GM12878 (cell line): Measurements from ENCODE around the gene BTBD7. TPM values are rescaled to one million over a fixed set of nuclear protein-coding genes. Genes with fewer than 3 reads are reported as not detected.

Experiments
- E4F1 ChIP-seq: fragments of 450-650 bp; IDR thresholded peaks from 2 replicates; pipeline ENCODE4 v1.6.1; 2018; ENCODE audit warnings: borderline replicate concordance, mild to moderate bottlenecking; ENCODE audit not compliant: partially characterized antibody
- EED ChIP-seq: sonication (generic); IDR thresholded peaks from 2 replicates; pipeline ENCODE4 v1.6.1; 2016; ENCODE audit warnings: antibody characterized with exemption, low read depth
- NR2F1 ChIP-seq: fragments of 450-650 bp; conservative IDR thresholded peaks from 2 replicates; pipeline ENCODE4 v1.6.1; 2017; ENCODE audit warnings: mild to moderate bottlenecking
- SIX5 ChIP-seq: IDR thresholded peaks from 2 replicates; pipeline ENCODE4 v1.6.1; 2011; ENCODE audit warnings: mild to moderate bottlenecking, low read depth, low read length, moderate library complexity; ENCODE audit not compliant: severe bottlenecking
- SMC3 ChIP-seq: IDR thresholded peaks from 2 replicates; pipeline ENCODE4 v1.6.1; 2011; ENCODE audit warnings: low read length, improper control_type of control experiment, borderline replicate concordance
- ZZZ3 ChIP-seq: IDR thresholded peaks from 2 replicates; pipeline ENCODE4 v1.6.1; 2011; ENCODE audit warnings: low read depth; ENCODE audit not compliant: control insufficient read depth, insufficient read length
- polyA plus RNA-seq, 11 experiments: library from polyadenylated mRNA; depleted of rRNA in 4 of 11; unstranded in 6 of 11; stranded (reverse) in 5 of 11; fragments of >200 nt; fragmentation: Nextera tagmentation in 4 of 11; fragmentation: Illumina TruSeq in 1 of 11; extraction: Ambion mirVana in 4 of 11; extraction: Trizol in 1 of 11; gene quantifications; 1 replicate in 1 of 11; 2 replicates in 10 of 11; pipeline versions ENCODE4 v1.2.1 to v1.2.3, GENCODE V29; 2011 to 2016; ENCODE audit warnings: inconsistent platforms in 2 of 11, missing spikeins in 2 of 11, low read depth in 1 of 11
- total RNA-seq, 4 experiments: library from RNA; depleted of rRNA in 3 of 4; stranded (reverse); fragments of >200 nt in 3 of 4; fragmentation: Illumina TruSeq in 1 of 4; extraction: Trizol in 1 of 4; gene quantifications; 2 replicates each; pipeline versions ENCODE4 v1.2.1 to v1.2.3, GENCODE V29; 2013 to 2021
- TF ChIP-seq, protein P1 (sequence below): fragments of 450-650 bp; formaldehyde crosslinking; IDR thresholded peaks from 2 replicates; pipeline ENCODE4 v1.5.0; 2022; ENCODE audit warnings: mild to moderate bottlenecking, missing genetic modification characterization
- TF ChIP-seq, protein P2 (sequence below): fragments of 450-650 bp; IDR thresholded peaks from 2 replicates; pipeline ENCODE4 v1.6.1; 2017; ENCODE audit warnings: antibody characterized with exemption, mild to moderate bottlenecking, moderate library complexity

BTBD7 gene
- total and polyA plus RNA-seq, 10 of the 15 experiments (the other 5 are each of a cell fraction or from before 2014, with no cell fraction given): 3.6 to 17.0 (median 9.6) TPM

DNA sequence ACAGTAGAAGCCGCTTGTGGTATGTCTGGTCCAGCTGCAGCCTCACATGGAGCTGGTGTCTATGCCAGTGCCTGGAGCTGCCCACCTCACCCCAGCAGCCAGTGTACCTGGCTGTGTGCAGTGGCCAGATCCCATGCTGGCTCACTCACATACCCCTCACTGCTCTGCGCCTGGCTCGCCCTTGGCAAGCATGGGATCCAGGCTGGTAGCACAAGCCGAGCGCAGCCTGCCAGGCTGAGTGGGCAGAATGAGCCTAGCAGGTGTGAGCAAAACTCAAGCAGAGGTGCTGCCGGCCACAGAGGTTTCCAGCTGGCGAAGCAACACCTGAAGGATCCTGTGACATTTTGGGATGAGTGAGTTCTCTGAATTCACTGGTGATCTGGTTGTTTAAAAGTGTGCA is 5.0 kb upstream of the BTBD7 start (continued):
- TF ChIP-seq, protein P1, sequence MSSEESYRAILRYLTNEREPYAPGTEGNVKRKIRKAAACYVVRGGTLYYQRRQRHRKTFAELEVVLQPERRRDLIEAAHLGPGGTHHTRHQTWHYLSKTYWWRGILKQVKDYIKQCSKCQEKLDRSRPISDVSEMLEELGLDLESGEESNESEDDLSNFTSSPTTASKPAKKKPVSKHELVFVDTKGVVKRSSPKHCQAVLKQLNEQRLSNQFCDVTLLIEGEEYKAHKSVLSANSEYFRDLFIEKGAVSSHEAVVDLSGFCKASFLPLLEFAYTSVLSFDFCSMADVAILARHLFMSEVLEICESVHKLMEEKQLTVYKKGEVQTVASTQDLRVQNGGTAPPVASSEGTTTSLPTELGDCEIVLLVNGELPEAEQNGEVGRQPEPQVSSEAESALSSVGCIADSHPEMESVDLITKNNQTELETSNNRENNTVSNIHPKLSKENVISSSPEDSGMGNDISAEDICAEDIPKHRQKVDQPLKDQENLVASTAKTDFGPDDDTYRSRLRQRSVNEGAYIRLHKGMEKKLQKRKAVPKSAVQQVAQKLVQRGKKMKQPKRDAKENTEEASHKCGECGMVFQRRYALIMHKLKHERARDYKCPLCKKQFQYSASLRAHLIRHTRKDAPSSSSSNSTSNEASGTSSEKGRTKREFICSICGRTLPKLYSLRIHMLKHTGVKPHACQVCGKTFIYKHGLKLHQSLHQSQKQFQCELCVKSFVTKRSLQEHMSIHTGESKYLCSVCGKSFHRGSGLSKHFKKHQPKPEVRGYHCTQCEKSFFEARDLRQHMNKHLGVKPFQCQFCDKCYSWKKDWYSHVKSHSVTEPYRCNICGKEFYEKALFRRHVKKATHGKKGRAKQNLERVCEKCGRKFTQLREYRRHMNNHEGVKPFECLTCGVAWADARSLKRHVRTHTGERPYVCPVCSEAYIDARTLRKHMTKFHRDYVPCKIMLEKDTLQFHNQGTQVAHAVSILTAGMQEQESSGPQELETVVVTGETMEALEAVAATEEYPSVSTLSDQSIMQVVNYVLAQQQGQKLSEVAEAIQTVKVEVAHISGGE (CRISPR knock-in tag): no peak
- TF ChIP-seq E4F1 (no peak), ZZZ3 (no peak), NR2F1 (no peak), SMC3 (no peak), SIX5 (no peak), EED (no peak)
- TF ChIP-seq, protein P2, sequence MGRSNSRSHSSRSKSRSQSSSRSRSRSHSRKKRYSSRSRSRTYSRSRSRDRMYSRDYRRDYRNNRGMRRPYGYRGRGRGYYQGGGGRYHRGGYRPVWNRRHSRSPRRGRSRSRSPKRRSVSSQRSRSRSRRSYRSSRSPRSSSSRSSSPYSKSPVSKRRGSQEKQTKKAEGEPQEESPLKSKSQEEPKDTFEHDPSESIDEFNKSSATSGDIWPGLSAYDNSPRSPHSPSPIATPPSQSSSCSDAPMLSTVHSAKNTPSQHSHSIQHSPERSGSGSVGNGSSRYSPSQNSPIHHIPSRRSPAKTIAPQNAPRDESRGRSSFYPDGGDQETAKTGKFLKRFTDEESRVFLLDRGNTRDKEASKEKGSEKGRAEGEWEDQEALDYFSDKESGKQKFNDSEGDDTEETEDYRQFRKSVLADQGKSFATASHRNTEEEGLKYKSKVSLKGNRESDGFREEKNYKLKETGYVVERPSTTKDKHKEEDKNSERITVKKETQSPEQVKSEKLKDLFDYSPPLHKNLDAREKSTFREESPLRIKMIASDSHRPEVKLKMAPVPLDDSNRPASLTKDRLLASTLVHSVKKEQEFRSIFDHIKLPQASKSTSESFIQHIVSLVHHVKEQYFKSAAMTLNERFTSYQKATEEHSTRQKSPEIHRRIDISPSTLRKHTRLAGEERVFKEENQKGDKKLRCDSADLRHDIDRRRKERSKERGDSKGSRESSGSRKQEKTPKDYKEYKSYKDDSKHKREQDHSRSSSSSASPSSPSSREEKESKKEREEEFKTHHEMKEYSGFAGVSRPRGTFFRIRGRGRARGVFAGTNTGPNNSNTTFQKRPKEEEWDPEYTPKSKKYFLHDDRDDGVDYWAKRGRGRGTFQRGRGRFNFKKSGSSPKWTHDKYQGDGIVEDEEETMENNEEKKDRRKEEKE: no peak
